ENCODE data around the gene MAGI2.

MAGI2 gene

GRCh38 chr7:78433421-78433820, 1020.0 kb downstream of the MAGI2 start:
- H3K4me3 Mint-ChIP-seq: no peak overlapping the region
- no peak overlapping the region for H3K27ac Mint-ChIP-seq
- no peaks in the 10 kb centered on the region for H3K36me3 Mint-ChIP-seq (ENCODE audit: low read depth)
- no peaks in the 10 kb centered on the region for H3K27me3 Mint-ChIP-seq
- H3K4me1 Mint-ChIP-seq: no peaks in the 10 kb centered on the region
- H3K9me3 Mint-ChIP-seq: no peaks in the 10 kb centered on the region
- ATAC-seq: no peak
- DNase-seq: no peak

- no peaks in the 10 kb centered on the region for H3K4me1 Mint-ChIP-seq
- no peaks in the 10 kb centered on the region for H3K36me3 Mint-ChIP-seq (ENCODE audit: low read depth)
- H3K27ac Mint-ChIP-seq: no peak overlapping the region
Measured at GRCh38 chr7:78429878-78430277, 1023.6 kb downstream of the MAGI2 start.

DNA sequence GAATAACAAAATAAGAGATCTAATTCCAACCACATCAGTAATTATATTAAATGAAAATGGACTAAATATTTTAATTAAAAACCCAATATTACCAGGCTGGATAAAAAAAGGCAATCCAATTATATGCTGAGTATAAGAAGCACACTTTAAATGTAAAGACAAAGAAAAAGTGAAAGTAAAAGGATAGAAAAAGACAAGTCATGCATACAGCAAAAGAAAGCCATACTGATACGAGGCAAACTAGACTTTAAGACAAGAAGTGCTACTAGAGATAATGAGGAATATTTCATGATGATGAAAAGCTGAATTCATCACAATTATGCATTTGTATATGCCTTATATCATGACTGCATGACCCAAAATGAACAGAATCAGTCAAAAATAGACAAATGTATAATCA, 1026.3 kb downstream of the MAGI2 start:
- Mint-ChIP-seq H3K9me3 (peaks cover 10% of the 10 kb centered on the region), H3K4me1 (no peaks in the 10 kb centered on the region), H3K27ac (no peak overlapping the region), H3K4me3 (no peak overlapping the region), H3K36me3 (ENCODE audit: low read depth) (no peaks in the 10 kb centered on the region), H3K27me3 (no peaks in the 10 kb centered on the region)
- DNase-seq (no peak), ATAC-seq (no peak)

More at GRCh38 chr7:78429878-78430277, 1023.6 kb downstream of the MAGI2 start:
- DNase-seq (no peak), ATAC-seq (no peak)
- Mint-ChIP-seq H3K9me3 (peaks cover 4% of the 10 kb centered on the region), H3K4me3 (no peak overlapping the region), H3K27me3 (no peaks in the 10 kb centered on the region)

GRCh38 chr7:78420001-78420400, 1033.5 kb downstream of the MAGI2 start:
- Mint-ChIP-seq H3K27ac (no peak overlapping the region), H3K27me3 (no peaks in the 10 kb centered on the region), H3K36me3 (ENCODE audit: low read depth) (no peaks in the 10 kb centered on the region), H3K4me1 (no peaks in the 10 kb centered on the region), H3K4me3 (no peak overlapping the region), H3K9me3 (peaks cover 17% of the 10 kb centered on the region)
- ATAC-seq (no peak), DNase-seq (no peak)

DNA sequence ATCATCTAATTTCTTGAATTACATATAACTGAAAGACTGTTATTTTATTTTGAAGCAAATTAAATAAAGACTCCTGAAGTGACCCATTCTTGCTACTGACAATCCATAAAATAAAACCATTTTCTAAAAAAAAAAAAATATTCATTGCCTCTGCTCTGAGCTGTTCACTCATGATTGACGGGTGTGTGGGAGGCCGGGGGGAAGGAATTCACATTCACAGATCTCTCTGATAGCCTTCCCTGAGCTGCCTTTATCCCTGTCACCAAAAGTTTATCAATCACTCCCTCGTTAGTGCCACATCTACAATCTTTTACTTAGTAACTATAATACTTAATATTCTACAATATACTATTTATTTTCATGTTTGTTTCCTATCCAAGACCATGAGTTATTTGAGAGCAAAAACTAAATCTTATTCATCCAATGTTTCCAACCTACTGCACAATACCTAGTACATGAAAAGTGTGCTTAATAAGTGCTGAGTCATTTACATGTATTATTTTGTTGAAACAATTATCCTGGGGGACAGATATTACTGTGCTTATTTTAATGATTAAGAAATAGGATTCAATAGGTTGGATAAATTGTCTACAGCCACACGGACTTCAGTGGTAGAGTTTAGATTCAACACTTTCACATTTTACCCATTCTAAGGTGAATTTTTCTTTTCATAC, 1036.2 kb downstream of the MAGI2 start:
- Mint-ChIP-seq H3K4me3 (no peak overlapping the region), H3K36me3 (ENCODE audit: low read depth) (no peaks in the 10 kb centered on the region), H3K27me3 (peaks cover 5% of the 10 kb centered on the region), H3K9me3 (peaks cover 10% of the 10 kb centered on the region), H3K27ac (no peak overlapping the region), H3K4me1 (no peaks in the 10 kb centered on the region)
- ATAC-seq (no peak), DNase-seq (no peak)

DNA sequence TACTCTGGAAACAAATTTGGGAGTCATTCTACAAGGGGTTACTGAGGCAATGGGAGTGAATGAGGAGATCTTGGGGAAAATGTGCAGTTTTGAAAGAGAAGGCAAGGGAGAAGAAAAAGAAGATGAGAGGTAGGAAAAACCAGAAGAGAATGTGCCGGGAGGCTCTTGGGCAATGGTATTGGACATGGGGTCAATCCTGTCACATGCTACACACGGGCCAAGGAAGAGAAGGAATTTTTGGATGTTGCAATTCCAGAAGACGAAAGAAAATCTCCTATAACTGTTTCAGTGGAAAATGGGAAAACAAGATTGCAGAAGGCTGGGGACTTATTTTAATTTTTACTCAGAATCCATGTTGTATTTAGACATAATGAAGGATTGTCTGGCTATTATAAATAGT, 1039.9 kb downstream of the MAGI2 start:
- Mint-ChIP-seq H3K36me3 (ENCODE audit: low read depth) (no peaks in the 10 kb centered on the region), H3K4me1 (no peaks in the 10 kb centered on the region), H3K9me3 (peaks cover 10% of the 10 kb centered on the region), H3K4me3 (no peak overlapping the region), H3K27me3 (peaks cover 5% of the 10 kb centered on the region), H3K27ac (no peak overlapping the region)
- DNase-seq: no peak
- no peak for ATAC-seq

GRCh38 chr7:78412216-78412858, 1041.1 kb downstream of the MAGI2 start:
- DNase-seq (no peak), ATAC-seq (no peak)
- H3K4me3 Mint-ChIP-seq: no peak overlapping the region
- peaks cover 5% of the 10 kb centered on the region for H3K27me3 Mint-ChIP-seq
- no peaks in the 10 kb centered on the region for H3K4me1 Mint-ChIP-seq
- H3K9me3 Mint-ChIP-seq: peaks cover 8% of the 10 kb centered on the region
- no peak overlapping the region for H3K27ac Mint-ChIP-seq
- H3K36me3 Mint-ChIP-seq (ENCODE audit: low read depth): no peaks in the 10 kb centered on the region

GRCh38 chr7:78407031-78407430, 1046.4 kb downstream of the MAGI2 start:
- Mint-ChIP-seq H3K9me3 (no peaks in the 10 kb centered on the region), H3K27me3 (no peaks in the 10 kb centered on the region), H3K4me1 (no peaks in the 10 kb centered on the region), H3K27ac (no peak overlapping the region), H3K36me3 (ENCODE audit: low read depth) (no peaks in the 10 kb centered on the region), H3K4me3 (no peak overlapping the region)
- ATAC-seq (no peak), DNase-seq (no peak)

GRCh38 chr7:78406531-78406930, 1046.9 kb downstream of the MAGI2 start:
- no peak overlapping the region for H3K27ac Mint-ChIP-seq
- H3K4me1 Mint-ChIP-seq: no peaks in the 10 kb centered on the region
- H3K4me3 Mint-ChIP-seq: no peak overlapping the region
- DNase-seq (no peak), ATAC-seq (no peak)
- no peaks in the 10 kb centered on the region for H3K27me3 Mint-ChIP-seq
- H3K36me3 Mint-ChIP-seq (ENCODE audit: low read depth): no peaks in the 10 kb centered on the region
- H3K9me3 Mint-ChIP-seq: no peaks in the 10 kb centered on the region

DNA sequence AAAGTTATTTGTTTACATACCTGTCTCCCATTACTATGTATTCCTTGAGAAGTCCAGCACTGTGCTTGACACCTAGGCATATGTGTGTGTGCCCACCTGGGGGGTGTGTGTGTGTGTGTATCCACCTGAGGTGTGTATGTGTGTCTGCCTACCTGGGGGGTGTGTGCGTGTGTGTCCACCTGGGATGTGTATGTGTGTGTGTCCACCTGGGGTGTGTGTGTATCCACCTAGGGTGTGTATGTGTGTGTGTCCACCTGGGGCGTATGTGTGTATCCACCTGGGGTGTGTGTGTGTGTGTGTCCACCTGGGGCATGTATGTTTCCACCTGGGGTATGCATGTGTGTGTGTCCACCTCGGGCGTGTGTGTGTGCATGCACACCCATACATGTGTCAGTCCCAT, 1051.4 kb downstream of the MAGI2 start:
- no peaks in the 10 kb centered on the region for H3K4me1 Mint-ChIP-seq
- no peak overlapping the region for H3K27ac Mint-ChIP-seq
- no peak for ATAC-seq
- DNase-seq: no peak
- no peaks in the 10 kb centered on the region for H3K36me3 Mint-ChIP-seq (ENCODE audit: low read depth)
- peaks cover 2% of the 10 kb centered on the region for H3K27me3 Mint-ChIP-seq
- H3K9me3 Mint-ChIP-seq: no peaks in the 10 kb centered on the region
- H3K4me3 Mint-ChIP-seq: no peak overlapping the region

DNA sequence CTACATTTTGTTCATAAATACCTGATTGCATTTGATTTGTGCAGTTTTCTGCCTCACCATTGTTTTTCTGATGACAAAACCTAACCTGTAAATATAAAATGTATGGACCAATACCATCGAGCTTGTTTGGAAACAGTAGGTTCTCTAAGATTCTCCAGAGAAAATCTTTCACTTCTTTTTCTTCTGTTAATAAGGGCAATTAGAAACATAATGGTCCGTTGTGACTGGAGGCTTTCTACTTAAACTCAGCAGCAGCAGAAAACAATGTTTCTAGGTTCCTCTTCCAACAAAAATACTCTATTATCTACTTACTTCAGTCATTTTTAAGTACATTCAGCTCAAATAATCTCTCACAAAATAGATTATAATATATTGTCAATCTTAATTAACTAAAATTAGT, 1053.4 kb downstream of the MAGI2 start:
- ATAC-seq: no peak
- Mint-ChIP-seq H3K27ac (no peak overlapping the region), H3K4me1 (no peaks in the 10 kb centered on the region), H3K36me3 (ENCODE audit: low read depth) (no peaks in the 10 kb centered on the region), H3K4me3 (no peak overlapping the region), H3K27me3 (peaks cover 2% of the 10 kb centered on the region), H3K9me3 (no peaks in the 10 kb centered on the region)
- DNase-seq: no peak

DNA sequence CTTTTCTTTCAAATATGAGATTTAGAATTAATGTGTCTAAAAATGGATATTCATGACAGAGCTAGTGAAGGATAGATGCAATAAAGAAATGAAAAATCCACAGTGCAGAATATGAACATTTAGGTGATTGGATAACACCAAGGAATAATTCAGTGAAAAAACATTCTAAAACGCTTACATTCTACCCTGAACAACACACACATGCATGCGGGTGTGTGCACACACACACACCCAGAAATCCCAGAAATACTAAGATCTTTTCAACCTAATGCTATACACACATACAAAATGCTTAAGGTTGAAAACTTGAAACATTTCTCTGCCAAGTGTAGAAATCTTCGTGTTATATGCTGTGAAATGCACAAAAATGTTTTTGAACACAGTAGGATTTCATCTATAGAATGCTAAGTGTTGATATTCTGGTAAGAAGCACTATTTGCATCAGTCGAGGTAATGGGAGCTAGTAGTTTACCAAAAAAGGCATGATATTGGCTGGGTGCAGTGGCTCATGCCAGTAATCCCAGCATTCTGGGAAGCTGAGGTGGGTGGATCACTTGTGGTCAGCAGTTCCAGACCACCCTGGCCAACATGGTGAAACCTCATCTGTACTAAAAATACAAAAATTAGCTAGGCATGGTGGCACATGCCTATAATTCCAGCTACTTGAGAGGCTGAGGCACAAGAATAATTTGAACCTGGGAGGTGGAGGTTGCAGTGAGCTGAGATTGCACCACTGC, 1054.3 kb downstream of the MAGI2 start:
- Mint-ChIP-seq H3K4me3 (no peak overlapping the region), H3K27ac (no peak overlapping the region), H3K9me3 (no peaks in the 10 kb centered on the region), H3K36me3 (ENCODE audit: low read depth) (no peaks in the 10 kb centered on the region), H3K27me3 (peaks cover 2% of the 10 kb centered on the region), H3K4me1 (no peaks in the 10 kb centered on the region)
- no peak for DNase-seq
- no peak for ATAC-seq

GRCh38 chr7:78398576-78398975, 1054.9 kb downstream of the MAGI2 start:
- Mint-ChIP-seq H3K4me3 (no peak overlapping the region), H3K9me3 (no peaks in the 10 kb centered on the region), H3K27ac (no peak overlapping the region), H3K27me3 (peaks cover 2% of the 10 kb centered on the region), H3K4me1 (no peaks in the 10 kb centered on the region), H3K36me3 (ENCODE audit: low read depth) (no peaks in the 10 kb centered on the region)
- DNase-seq (no peak), ATAC-seq (no peak)

- no peaks in the 10 kb centered on the region for H3K36me3 Mint-ChIP-seq (ENCODE audit: low read depth)
- no peak overlapping the region for H3K4me3 Mint-ChIP-seq
- DNase-seq: no peak
- peaks cover 2% of the 10 kb centered on the region for H3K27me3 Mint-ChIP-seq
- no peak overlapping the region for H3K27ac Mint-ChIP-seq
- no peaks in the 10 kb centered on the region for H3K9me3 Mint-ChIP-seq
- no peak for ATAC-seq
- H3K4me1 Mint-ChIP-seq: no peaks in the 10 kb centered on the region
Measured at GRCh38 chr7:78398081-78398480, 1055.4 kb downstream of the MAGI2 start.

GRCh38 chr7:78396210-78396609, 1057.3 kb downstream of the MAGI2 start:
- Mint-ChIP-seq H3K4me3 (no peak overlapping the region), H3K4me1 (no peaks in the 10 kb centered on the region), H3K27ac (no peak overlapping the region), H3K36me3 (ENCODE audit: low read depth) (no peaks in the 10 kb centered on the region), H3K9me3 (no peaks in the 10 kb centered on the region), H3K27me3 (peaks cover 2% of the 10 kb centered on the region)
- no peak for ATAC-seq
- DNase-seq: no peak

Data from activated naive CD8-positive, alpha-beta T cell treated with anti-CD3 and anti-CD28 coated beads, Interleukin-2, amount 50 U/mL, for 24 hours (primary cell).